Measurements from ENCODE around the gene PMP22.
"Not testable (repeated sequence)": the region's sequence is repeated elsewhere in the genome, so short reads cannot be mapped to it uniquely, and the experiment has no call there.

- TF ChIP-seq CTCF (conservative IDR thresholded peaks at IDR 0.05); EZH2 (IDR thresholded peaks at IDR 0.05; ENCODE audit: low read depth): not testable (repeated sequence)
Measured at GRCh38 chr17:15221827-15222226, 43.3 kb downstream of the PMP22 start.

Data from PC-9 (cell line).